Measurements from ENCODE around the gene CTCFL. TPM values are rescaled to one million over a fixed set of nuclear protein-coding genes. Genes with fewer than 3 reads are reported as not detected.

The CTCFL gene
- total and polyA plus RNA-seq, 2 of the 13 experiments (the other 11 are each of a cell fraction or from before 2014, with no cell fraction given): 0.04 TPM; not detected in 1

- TF ChIP-seq AHDC1 (CRISPR knock-in tag; IDR thresholded peaks at IDR 0.05; ENCODE audit: borderline replicate concordance): no peak
- no peak for TF ChIP-seq NBN (conservative IDR thresholded peaks at IDR 0.05)
- TF ChIP-seq POLR2A (IDR thresholded peaks at IDR 0.05; ENCODE audit: insufficient read depth in 1 of 2, low read depth in 2 of 2, low read length in 2 of 2): no peak
- TF ChIP-seq ZMYM3 (CRISPR knock-in tag; IDR thresholded peaks at IDR 0.05): peak; percentile 50
- peak; percentile 93 for TF ChIP-seq ZNF18 (CRISPR knock-in tag; IDR thresholded peaks at IDR 0.05; ENCODE audit: insufficient replicate concordance)
- no peak for TF ChIP-seq DPF2 (CRISPR knock-in tag; IDR thresholded peaks at IDR 0.05; ENCODE audit: borderline replicate concordance, low read depth)
- 0 out of 2 replicates have a peak, but pooled peaks have one; percentile 23 for TF ChIP-seq ZNF30 (CRISPR knock-in tag; IDR thresholded peaks at IDR 0.05)
- TF ChIP-seq RBAK (CRISPR knock-in tag; IDR thresholded peaks at IDR 0.05): 0 out of 2 replicates have a peak, but pooled peaks have one; percentile 74
- no peak for TF ChIP-seq CHD4 (IDR thresholded peaks at IDR 0.05; ENCODE audit: borderline replicate concordance, low read length)
- TF ChIP-seq ATF5 (CRISPR knock-in tag; IDR thresholded peaks at IDR 0.05; ENCODE audit: low read depth): no peak
- TF ChIP-seq ZNF280D (CRISPR knock-in tag; IDR thresholded peaks at IDR 0.05): 0 out of 2 replicates have a peak, but pooled peaks have one; percentile 12
Observed at GRCh38 chr20:57529810-57530209, 4.9 kb upstream of the CTCFL start (continued).
